K562 (cell line): Measurements from ENCODE around the gene NUP160. TPM values are rescaled to one million over a fixed set of nuclear protein-coding genes. Genes with fewer than 3 reads are reported as not detected.

Experiments used
- BMI1 ChIP-seq: fragments of 150-350 bp; IDR thresholded peaks from 2 replicates; pipeline ENCODE4 v1.6.1; 2014; ENCODE audit warnings: low read length
- ERF ChIP-seq: fragments of 450-650 bp; formaldehyde crosslinking; IDR thresholded peaks from 2 replicates; pipeline ENCODE4 v1.4.0; 2020; ENCODE audit warnings: mild to moderate bottlenecking, mixed read lengths
- ESRRA ChIP-seq: fragments of 450-650 bp; IDR thresholded peaks from 2 replicates; pipeline ENCODE4 v1.6.1; 2014; ENCODE audit warnings: low read depth, mild to moderate bottlenecking, moderate library complexity, borderline replicate concordance
- FOXA3 ChIP-seq, 2 experiments: fragments of 450-650 bp in 1 of 2; sonication (generic) in 1 of 2; formaldehyde crosslinking; IDR thresholded peaks in 1 of 2; conservative IDR thresholded peaks in 1 of 2; 2 replicates each; pipeline versions ENCODE4 v1.4.0 to v1.8.0; 2020 to 2022; ENCODE audit warnings: mild to moderate bottlenecking in 2 of 2, missing genetic modification reagents in 1 of 2
- HDAC3 ChIP-seq: fragments of 450-650 bp; IDR thresholded peaks from 2 replicates; pipeline ENCODE4 v1.6.1; 2018; ENCODE audit warnings: borderline replicate concordance, mild to moderate bottlenecking, moderate library complexity; ENCODE audit not compliant: partially characterized antibody
- HMBOX1 ChIP-seq: sonication (generic); IDR thresholded peaks from 2 replicates; pipeline ENCODE4 v1.6.1; 2016
- HOXB6 ChIP-seq: fragments of 250-450 bp; sonication (Bioruptor Pico); IDR thresholded peaks from 2 replicates; pipeline ENCODE4 v1.5.1; 2022; ENCODE audit warnings: mild to moderate bottlenecking, borderline replicate concordance
- IRF2 ChIP-seq: sonication (generic); formaldehyde crosslinking; IDR thresholded peaks from 2 replicates; pipeline ENCODE4 v1.8.1; 2022; ENCODE audit warnings: mild to moderate bottlenecking, missing genetic modification reagents
- MCM5 ChIP-seq: fragments of 450-650 bp; IDR thresholded peaks from 2 replicates; pipeline ENCODE4 v1.6.1; 2016; ENCODE audit warnings: low read depth
- NRF1 ChIP-seq, 2 experiments: fragments of 450-650 bp; IDR thresholded peaks in 1 of 2; conservative IDR thresholded peaks in 1 of 2; 2 replicates each; pipeline ENCODE4 v1.6.1; 2014; ENCODE audit warnings: mild to moderate bottlenecking in 2 of 2
- REST ChIP-seq, 2 experiments: fragments of 450-650 bp; formaldehyde crosslinking in 1 of 2; IDR thresholded peaks; 2 replicates each; pipeline versions ENCODE4 v1.4.0 to v1.6.1; 2014 to 2020; ENCODE audit warnings: mild to moderate bottlenecking in 2 of 2, borderline replicate concordance in 1 of 2, low read depth in 1 of 2
- RUNX1 ChIP-seq: sonication (generic); IDR thresholded peaks from 2 replicates; pipeline ENCODE4 v1.6.1; 2016; ENCODE audit warnings: antibody characterized with exemption, low read depth
- TOE1 ChIP-seq, 2 experiments: fragments of 450-650 bp in 1 of 2; sonication (generic) in 1 of 2; formaldehyde crosslinking in 1 of 2; IDR thresholded peaks; 2 replicates each; pipeline versions ENCODE4 v1.7.1 to v1.8.0; 2016 to 2022; ENCODE audit warnings: borderline replicate concordance in 2 of 2, mild to moderate bottlenecking in 2 of 2, antibody characterized with exemption in 1 of 2, inconsistent platforms in 1 of 2, low read depth in 1 of 2, missing genetic modification reagents in 1 of 2, moderate library complexity in 1 of 2
- ZBTB12 ChIP-seq: fragments of 250-450 bp; sonication (Bioruptor Pico); IDR thresholded peaks from 2 replicates; pipeline ENCODE4 v1.4.0; 2020
- ZNF24 ChIP-seq: fragments of 450-650 bp; IDR thresholded peaks from 2 replicates; pipeline ENCODE4 v1.6.1; 2016
- ZNF316 ChIP-seq: fragments of 450-650 bp; IDR thresholded peaks from 2 replicates; pipeline ENCODE4 v1.6.1; 2016
- ZNF41 ChIP-seq: fragments of 250-450 bp; sonication (Bioruptor Pico); conservative IDR thresholded peaks from 2 replicates; pipeline ENCODE4 v1.4.0; 2020; ENCODE audit warnings: mild to moderate bottlenecking
- ZNF77 ChIP-seq: fragments of 250-450 bp; sonication (Bioruptor Pico); IDR thresholded peaks from 2 replicates; pipeline ENCODE4 v1.5.0; 2020
- polyA plus RNA-seq, 8 experiments: library from polyadenylated mRNA; depleted of rRNA in 4 of 8; stranded (reverse) in 5 of 8; unstranded in 3 of 8; fragments of >200 nt; fragmentation: Nextera tagmentation in 2 of 8; fragmentation: Illumina TruSeq in 1 of 8; extraction: Ambion mirVana in 2 of 8; extraction: Trizol in 1 of 8; gene quantifications; 2 replicates each; pipeline versions ENCODE4 v1.2.1 to v1.2.3, GENCODE V29; 2011 to 2014; ENCODE audit warnings: inconsistent platforms in 1 of 8, missing spikeins in 1 of 8
- total RNA-seq, 7 experiments: library from RNA; depleted of rRNA in 6 of 7; stranded (reverse); fragments of >200 nt in 6 of 7; fragmentation: Illumina TruSeq in 2 of 7; extraction: Trizol in 2 of 7; gene quantifications; 2 replicates each; pipeline versions ENCODE4 v1.2.1 to v1.2.3, GENCODE V29; 2011 to 2021; ENCODE audit warnings: low replicate concordance in 1 of 7

Gene NUP160
- total and polyA plus RNA-seq, 9 of the 15 experiments (the other 6 are each of a cell fraction or from before 2014, with no cell fraction given): 41.5 to 112 (median 65.0) TPM

GRCh38 chr11:47863189-47863897 is 15.2 kb upstream of the NUP160 start (continued):
- TF ChIP-seq REST (IDR thresholded peaks at IDR 0.05; ENCODE audit: borderline replicate concordance) (no peak), REST (CRISPR knock-in tag; IDR thresholded peaks at IDR 0.05; ENCODE audit: low read depth) (no peak), RUNX1 (no peak), FOXA3 (CRISPR knock-in tag; conservative IDR thresholded peaks at IDR 0.05 in 1 of 2, IDR thresholded peaks at IDR 0.05 in 1 of 2) (peak in 1 of 2 experiments; percentile 78; a peak in 2 of 4 replicates), BMI1 (no peak), ZBTB12 (CRISPR knock-in tag) (no peak), ZNF24 (no peak), ERF (CRISPR knock-in tag) (no peak), ESRRA (peak; percentile 37; the same call in 1 of the 2 replicates), IRF2 (CRISPR knock-in tag) (no peak), ZNF316 (peak; percentile 43; the same call in 1 of the 2 replicates), MCM5 (no peak), NRF1 (conservative IDR thresholded peaks at IDR 0.05 in 1 of 2, IDR thresholded peaks at IDR 0.05 in 1 of 2) (no peak), ZNF77 (CRISPR knock-in tag) (no peak), HDAC3 (no peak), HOXB6 (CRISPR knock-in tag) (no peak), HMBOX1 (no peak), TOE1 (IDR thresholded peaks at IDR 0.05; ENCODE audit: borderline replicate concordance) (no peak), TOE1 (CRISPR knock-in tag; IDR thresholded peaks at IDR 0.05; ENCODE audit: borderline replicate concordance, low read depth) (no peak), ZNF41 (CRISPR knock-in tag) (no peak)
